Esophagus muscularis mucosa (tissue), 4 donors: Measurements from ENCODE around the gene CLEC16A.

Experiments used
- CTCF ChIP-seq, 3 experiments: fragments of 200-600 bp in 2 of 3; fragments of 450-650 bp in 1 of 3; sonication (generic) in 2 of 3; IDR thresholded peaks; one replicate each; pipeline ENCODE4 v1.5.1; 2017 to 2019; ENCODE audit warnings: antibody characterized with exemption in 3 of 3, mild to moderate bottlenecking in 2 of 3, moderate library complexity in 1 of 3
- EP300 ChIP-seq: sonication (generic); formaldehyde crosslinking; IDR thresholded peaks from one replicate; pipeline ENCODE4 v1.6.1; 2017; ENCODE audit warnings: antibody characterized with exemption
- POLR2A ChIP-seq: fragments of 450-650 bp; IDR thresholded peaks from one replicate; pipeline ENCODE4 v1.6.1; 2017; ENCODE audit warnings: antibody characterized with exemption, moderate library complexity, mild to moderate bottlenecking, low read depth
- POLR2AphosphoS5 ChIP-seq, 2 donors: sonication (generic); formaldehyde crosslinking; IDR thresholded peaks; one replicate each; pipeline ENCODE4 v1.6.1; 2017; ENCODE audit warnings: antibody characterized with exemption in 2 of 2

GRCh38 chr16:11224894-11225676 lies 280.7 kb downstream of the CLEC16A start:
- TF ChIP-seq CTCF (IDR thresholded peaks at IDR 0.05) (no peak), POLR2A (no peak), POLR2AphosphoS5 (IDR thresholded peaks at IDR 0.05) (no peak), EP300 (no peak)
